ENCODE measurements around the gene F11R. TPM values are rescaled to one million over a fixed set of nuclear protein-coding genes. Genes with fewer than 3 reads are reported as not detected.
"Not testable (repeated sequence)": the region's sequence is repeated elsewhere in the genome, so short reads cannot be mapped to it uniquely, and the experiment has no call there.

The F11R gene
- total RNA-seq, 1 experiment from 2014 or later, result 60.7 TPM

DNA sequence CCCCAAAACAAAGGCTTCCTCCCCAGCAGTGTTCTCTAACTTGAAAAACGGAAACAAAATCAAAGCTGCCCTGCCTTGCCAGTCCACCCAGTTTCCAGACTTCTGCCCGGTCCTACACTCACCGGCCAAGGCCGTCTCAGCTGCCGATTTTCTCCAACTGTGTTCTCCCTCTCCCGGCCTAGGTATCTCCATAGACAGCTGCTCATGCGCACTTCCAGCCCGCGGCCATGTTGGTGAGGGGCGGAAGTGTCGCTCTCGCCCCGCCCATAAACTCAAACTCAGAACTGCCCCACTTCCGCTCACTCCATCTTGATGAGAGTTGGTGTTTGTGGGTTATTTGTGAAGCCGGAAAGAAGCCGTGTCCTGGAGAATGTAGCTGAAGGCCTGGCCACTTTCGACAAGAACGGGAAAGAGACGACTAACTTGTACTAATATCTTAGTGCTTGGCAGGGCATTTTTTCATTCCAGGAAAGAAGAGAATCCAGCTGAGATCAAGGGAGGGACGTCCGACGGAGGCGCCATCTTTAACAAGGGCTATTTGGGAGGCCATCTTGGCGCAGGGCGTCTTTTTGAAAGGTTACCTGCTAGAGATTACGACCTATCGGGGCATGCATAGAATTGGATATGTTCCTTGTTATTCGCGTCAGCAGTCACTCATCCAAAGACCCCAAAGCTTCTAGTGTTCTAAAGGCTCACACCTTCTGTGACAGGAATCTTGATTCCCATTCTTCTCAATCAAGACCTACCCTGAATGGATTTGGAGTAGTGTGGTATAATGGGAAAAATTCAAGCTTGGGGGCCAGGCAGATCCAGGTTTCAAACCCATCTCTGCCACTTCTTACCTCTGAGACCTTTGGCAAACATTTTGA lies 25.0 kb upstream of the F11R start, which contains the start of gene USF1:
TSS of gene USF1 (minus strand) at position 242 of the 869 bp plus-strand sequence. CDS start 2,702 bp downstream, outside the sequence.
- peak; percentile 96 for DNase-seq (ENCODE audit: low spot score)
- in situ Hi-C loops (cut with HindIII; ENCODE audit: low sequenced_read_pairs), result loop anchor here (10.0 kb wide), 1 partner anchor 99 kb away; no protein-coding TSS in a partner anchor

DNA sequence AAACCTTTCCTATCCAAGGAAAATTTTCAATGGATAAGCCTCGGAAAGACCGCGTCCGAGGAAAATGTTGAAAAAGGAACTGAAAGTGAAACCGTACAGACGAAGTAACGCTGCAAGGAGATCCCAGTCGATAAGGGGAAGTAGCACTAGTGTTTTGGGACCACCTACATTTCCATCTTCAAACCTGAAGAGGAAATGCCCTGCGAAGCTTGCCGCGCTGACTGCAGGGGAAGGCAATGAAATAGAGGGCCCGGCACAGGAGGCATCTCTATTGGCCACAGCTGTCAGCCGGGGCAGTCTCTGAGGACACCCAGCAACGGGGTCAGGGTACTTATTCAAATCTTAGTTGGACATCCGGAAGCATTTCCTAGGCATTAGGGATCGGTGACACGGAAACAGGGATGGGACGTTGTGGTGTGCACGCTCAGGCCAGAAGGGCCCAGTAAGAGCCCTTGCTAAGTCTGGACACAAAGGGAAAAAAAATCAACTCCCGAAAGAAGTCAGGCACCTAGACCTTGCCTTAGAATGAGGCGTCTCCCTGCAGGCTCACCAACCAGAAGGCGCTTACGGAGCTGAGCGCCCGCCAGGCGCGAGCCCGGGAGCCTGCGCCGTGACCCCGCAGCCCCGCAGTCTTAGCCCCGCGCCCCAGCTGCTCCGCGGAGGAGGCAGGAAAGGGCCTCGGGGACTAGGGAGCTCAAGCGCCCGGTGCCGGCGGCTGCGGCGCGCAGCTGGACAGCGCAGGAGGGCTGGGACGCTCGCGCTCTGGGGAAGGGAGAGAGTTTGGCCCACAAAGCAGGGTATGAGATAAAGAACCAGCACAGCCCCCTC lies 24.2 kb upstream of the F11R start:
- in situ Hi-C loops (cut with HindIII; ENCODE audit: low sequenced_read_pairs), result loop anchor here (10.0 kb wide), 1 partner anchor 100 kb away; no protein-coding TSS in a partner anchor
- DNase-seq (ENCODE audit: low spot score), result peak; percentile 64

- in situ Hi-C loops (cut with HindIII; ENCODE audit: low sequenced_read_pairs), result loop anchor here (10.0 kb wide), 1 partner anchor 100 kb away; no protein-coding TSS in a partner anchor
- no peak for DNase-seq (ENCODE audit: low spot score)
Observed at GRCh38 chr1:161044535-161044907, 23.6 kb upstream of the F11R start.

GRCh38 chr1:161039546-161039945 lies 18.6 kb upstream of the F11R start:
- in situ Hi-C loops (cut with HindIII; ENCODE audit: low sequenced_read_pairs), result no loop called here
- no peak for DNase-seq (ENCODE audit: low spot score)

GRCh38 chr1:161039154-161039545 lies 18.2 kb upstream of the F11R start:
- no peak for DNase-seq (ENCODE audit: low spot score)
- in situ Hi-C loops (cut with HindIII; ENCODE audit: low sequenced_read_pairs), result no loop called here

DNA sequence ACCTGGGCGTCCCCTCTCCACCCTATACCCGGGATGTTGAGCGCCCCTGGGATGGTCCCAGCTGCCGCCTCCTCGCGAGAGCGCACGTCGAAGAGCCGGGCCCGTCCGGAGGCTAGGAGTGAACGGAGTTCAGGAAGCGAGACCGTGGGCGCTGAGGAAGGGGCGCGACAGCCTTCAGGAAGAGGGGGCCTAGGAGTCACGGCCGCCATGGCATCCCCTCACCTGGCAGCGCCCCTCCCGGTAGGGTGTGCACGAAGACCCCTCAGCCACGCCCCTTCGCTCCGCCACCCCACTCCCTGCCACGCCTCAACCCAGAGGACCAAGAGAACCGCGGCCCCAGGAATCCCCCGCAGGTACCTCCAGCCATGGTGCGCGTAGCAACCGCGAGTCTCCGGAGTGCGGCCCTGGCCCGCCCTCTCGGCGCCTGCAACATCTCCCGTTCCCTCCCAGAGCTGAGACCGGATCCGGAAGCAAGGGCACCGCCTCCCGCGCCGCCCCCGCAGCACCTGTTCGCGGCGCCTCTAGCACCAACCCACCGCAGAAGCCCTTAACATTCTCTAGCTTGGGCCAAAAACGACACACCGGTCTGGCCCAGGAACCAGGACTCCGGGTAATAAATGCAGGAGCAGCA lies 17.7 kb upstream of the F11R start, which contains the start of gene TSTD1:
TSS of gene TSTD1 (minus strand) at position 442 of the 631 bp plus-strand sequence. CDS start at position 367, 75 bp downstream.
- in situ Hi-C loops (cut with HindIII; ENCODE audit: low sequenced_read_pairs), result no loop called here
- no peak for DNase-seq (ENCODE audit: low spot score)

DNA sequence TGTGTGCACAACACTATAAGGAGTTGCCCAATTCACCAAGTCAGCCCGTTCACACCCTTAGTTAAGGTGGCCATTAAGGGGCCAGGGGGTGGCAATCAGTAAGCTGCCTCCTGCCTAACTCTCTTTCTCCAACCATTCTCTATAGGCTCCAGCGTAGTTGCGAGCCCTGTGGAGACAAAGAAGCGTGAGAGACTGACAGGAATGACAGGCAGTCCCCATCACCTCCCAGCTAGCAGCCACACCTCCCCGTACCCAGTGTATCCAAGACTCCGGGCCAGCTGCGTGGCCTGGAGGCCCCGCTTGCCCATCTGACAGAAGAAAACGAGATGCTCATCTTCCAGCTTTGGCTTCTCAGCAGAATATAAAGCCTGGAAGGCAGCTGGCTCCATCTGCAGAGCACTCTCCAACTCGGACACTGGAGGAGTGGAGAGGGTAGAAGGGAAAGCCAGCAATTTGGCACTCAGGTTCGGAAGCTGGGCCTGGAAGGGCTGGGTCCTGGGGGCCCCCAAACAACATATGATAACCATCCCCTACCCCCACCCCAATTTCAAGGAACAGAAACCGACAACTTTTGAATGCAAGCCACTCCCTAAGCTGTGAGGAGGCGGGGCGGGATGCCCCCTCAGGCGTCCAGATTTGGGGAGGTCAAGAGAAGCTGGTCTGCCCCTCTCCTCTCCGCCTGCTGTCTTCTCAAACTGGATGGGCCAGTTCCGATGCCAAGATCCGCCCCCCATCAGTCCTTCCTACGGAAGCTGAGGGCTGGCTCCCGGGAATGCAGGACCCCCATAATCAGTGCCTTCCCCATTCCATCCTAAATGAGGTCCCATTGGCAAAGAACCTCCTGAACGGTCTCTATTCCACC lies 16.9 kb upstream of the F11R start:
- no peak for DNase-seq (ENCODE audit: low spot score)
- in situ Hi-C loops (cut with HindIII; ENCODE audit: low sequenced_read_pairs), result no loop called here

DNA sequence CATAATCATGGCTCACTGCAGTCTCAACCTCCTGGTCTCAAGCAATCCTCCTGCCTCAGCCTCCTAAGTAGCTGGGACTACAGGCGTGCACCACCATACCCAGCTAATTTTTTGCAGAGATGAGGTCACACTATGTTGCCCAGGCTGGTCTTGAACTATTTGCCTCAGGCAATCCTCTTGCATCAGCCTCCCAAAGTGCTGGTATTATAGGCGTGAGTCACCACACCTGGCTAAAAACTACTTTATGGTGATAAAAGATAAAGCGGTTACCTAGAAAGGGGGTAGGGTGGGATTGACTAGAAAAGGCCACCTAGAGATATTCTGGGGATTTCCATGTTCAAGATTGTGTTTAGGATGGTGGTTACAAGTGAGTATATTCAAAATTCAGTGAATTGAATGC lies 12.8 kb upstream of the F11R start:
- in situ Hi-C loops (cut with HindIII; ENCODE audit: low sequenced_read_pairs), result no loop called here
- DNase-seq (ENCODE audit: low spot score), result no peak

DNA sequence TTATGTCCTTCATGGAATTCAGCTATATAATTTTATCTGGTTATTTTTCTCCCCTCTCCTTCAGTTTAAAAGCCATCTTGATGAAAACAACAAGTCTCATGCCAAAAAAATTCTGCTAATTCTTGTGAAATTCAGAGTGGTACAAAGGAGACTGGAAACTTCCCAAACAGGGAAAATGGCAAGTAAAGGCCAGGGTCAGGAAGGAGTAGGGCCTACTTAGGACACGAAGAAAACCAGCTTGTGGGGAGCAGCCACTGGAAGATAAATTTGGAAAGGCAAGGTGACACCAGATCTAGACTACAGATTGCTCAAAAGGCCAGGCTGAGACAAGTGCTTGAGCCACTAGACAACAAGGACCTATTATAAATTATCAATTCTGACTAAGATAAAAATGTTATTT lies 11.5 kb upstream of the F11R start:
- in situ Hi-C loops (cut with HindIII; ENCODE audit: low sequenced_read_pairs), result no loop called here
- no peak for DNase-seq (ENCODE audit: low spot score)

GRCh38 chr1:161031874-161032273 lies 10.9 kb upstream of the F11R start:
- in situ Hi-C loops (cut with HindIII; ENCODE audit: low sequenced_read_pairs), result no loop called here
- no peak for DNase-seq (ENCODE audit: low spot score)

- DNase-seq (ENCODE audit: low spot score); in situ Hi-C loops (cut with HindIII; ENCODE audit: low sequenced_read_pairs): not testable (repeated sequence)
Observed at GRCh38 chr1:161029466-161029865, 8.5 kb upstream of the F11R start.

- DNase-seq (ENCODE audit: low spot score); in situ Hi-C loops (cut with HindIII; ENCODE audit: low sequenced_read_pairs): not testable (repeated sequence)
Observed at GRCh38 chr1:161026954-161027353, 6.0 kb upstream of the F11R start.

GRCh38 chr1:161022432-161022831 lies 1.5 kb upstream of the F11R start:
- in situ Hi-C loops (cut with HindIII; ENCODE audit: low sequenced_read_pairs); DNase-seq (ENCODE audit: low spot score): not testable (repeated sequence)

DNA sequence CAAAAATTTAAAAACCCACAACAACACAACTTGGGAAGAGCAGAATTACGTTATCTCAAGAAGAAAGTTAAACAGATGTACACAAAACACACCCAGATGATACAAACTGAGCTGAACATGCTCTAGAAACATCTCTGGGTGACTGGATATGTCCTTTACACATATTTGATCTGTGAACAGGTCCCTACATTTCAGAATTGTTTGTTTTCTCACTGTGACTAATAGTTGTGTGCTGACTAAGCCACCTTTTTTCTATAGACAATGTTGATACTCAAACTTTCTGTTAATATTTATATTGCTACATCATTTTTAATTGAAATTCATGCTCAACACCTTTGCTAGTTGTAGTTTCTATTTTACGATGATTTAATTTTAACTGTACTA lies 1.0 kb upstream of the F11R start:
- DNase-seq (ENCODE audit: low spot score), result no peak
- in situ Hi-C loops (cut with HindIII; ENCODE audit: low sequenced_read_pairs), result no loop called here

- in situ Hi-C loops (cut with HindIII; ENCODE audit: low sequenced_read_pairs), result no loop called here
- peak; percentile 63 for DNase-seq (ENCODE audit: low spot score)
Observed at GRCh38 chr1:161021165-161021969, 415 bp upstream of the F11R start.

DNA sequence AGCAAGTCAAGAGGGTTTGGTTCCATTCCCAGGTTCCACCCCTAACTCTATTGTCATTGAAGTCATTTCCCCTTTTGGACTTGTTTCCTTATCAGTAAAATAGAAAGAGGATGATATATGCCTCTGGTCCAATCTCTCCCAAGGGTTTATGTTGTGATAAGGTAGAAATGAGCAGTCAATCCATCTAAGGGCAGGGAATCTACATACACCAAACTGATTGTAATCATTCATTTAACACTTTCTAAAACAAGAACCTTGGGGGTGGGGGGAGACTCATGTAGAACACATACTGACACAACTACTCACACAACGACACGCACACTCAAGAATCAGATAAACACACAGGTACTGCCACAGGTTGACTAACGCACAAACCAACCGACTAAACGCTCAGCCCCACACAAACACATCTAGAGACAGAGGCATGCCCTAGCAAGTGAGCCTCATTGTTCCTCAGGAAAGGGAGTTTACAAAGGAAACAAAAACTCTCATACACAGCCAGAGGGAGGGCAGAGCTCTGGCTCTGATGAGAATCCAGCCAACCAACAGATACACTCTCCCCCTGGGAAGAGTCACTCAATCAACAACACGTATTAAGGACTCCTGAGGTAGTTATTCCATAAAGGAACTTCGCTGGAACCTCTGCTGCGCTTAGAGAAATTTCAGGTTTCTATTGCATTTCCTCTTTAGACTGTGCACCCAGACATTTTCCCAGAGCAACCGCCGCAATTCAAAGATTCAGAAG lies 1.0 kb downstream of the F11R start:
- in situ Hi-C loops (cut with HindIII; ENCODE audit: low sequenced_read_pairs), result no loop called here
- DNase-seq (ENCODE audit: low spot score), result no peak

DNA sequence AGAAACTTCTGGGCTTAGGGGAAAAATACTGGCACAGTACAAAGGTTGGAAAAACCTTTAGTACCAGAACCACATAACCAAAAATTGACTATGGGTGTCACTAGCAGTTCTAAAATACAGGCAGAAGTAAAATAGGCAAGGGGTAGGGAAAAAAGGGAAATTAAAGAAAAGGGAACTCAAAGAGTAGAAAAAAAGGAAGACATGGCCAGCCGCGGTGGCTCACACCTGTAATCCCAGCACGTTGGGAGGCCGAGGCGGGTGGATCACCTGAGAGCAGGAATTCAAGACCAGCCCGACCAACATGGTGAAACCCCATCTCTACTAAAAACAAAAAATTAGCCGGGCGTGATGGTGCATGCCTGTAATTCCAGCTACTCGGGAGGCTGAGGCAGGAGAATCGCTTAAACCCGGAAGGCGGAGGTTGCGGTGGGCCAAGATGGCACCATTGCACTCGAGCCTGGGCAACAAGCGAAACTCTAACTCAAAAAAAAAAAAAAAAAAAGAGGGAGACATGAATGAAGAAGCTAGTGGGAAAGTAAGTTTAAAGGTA lies 1.8 kb downstream of the F11R start:
- in situ Hi-C loops (cut with HindIII; ENCODE audit: low sequenced_read_pairs); DNase-seq (ENCODE audit: low spot score): not testable (repeated sequence)

Measured in G401 (cell line).